GM21619 (cell line): ENCODE results near the gene KCNQ4.

Source experiments
- ATAC-seq: cut with Tn5 transposase; IDR thresholded peaks from one replicate; pipeline ENCODE4 v1.9.1; 2021; ENCODE audit not compliant: unreplicated experiment

KCNQ4 gene

GRCh38 chr1:40838980-40839942, 55.7 kb downstream of the KCNQ4 start:
- ATAC-seq: no peak

- no peak for ATAC-seq
These were observed 56.4 kb downstream of the KCNQ4 start for GRCh38 chr1:40839943-40840335.

- no peak for ATAC-seq
These were observed 57.1 kb downstream of the KCNQ4 start for GRCh38 chr1:40840526-40841323.

- ATAC-seq: no peak
These were observed 58.0 kb downstream of the KCNQ4 start for GRCh38 chr1:40841602-40842001.

GRCh38 chr1:40842207-40842606, 58.6 kb downstream of the KCNQ4 start:
- ATAC-seq: no peak

GRCh38 chr1:40842691-40843090, 59.1 kb downstream of the KCNQ4 start:
- no peak for ATAC-seq

- no peak for ATAC-seq
These were observed 60.5 kb downstream of the KCNQ4 start for GRCh38 chr1:40844079-40844478.

GRCh38 chr1:40844887-40845878, 61.6 kb downstream of the KCNQ4 start:
- ATAC-seq: no peak

- ATAC-seq: no peak
These were observed 62.3 kb downstream of the KCNQ4 start for GRCh38 chr1:40845895-40846294.

GRCh38 chr1:40847023-40847745, 63.6 kb downstream of the KCNQ4 start:
- no peak for ATAC-seq

GRCh38 chr1:40848530-40849189, 65.1 kb downstream of the KCNQ4 start:
- ATAC-seq: no peak

GRCh38 chr1:40849801-40850592, 66.4 kb downstream of the KCNQ4 start:
- ATAC-seq: peak; percentile 47

GRCh38 chr1:40851643-40852042, 68.1 kb downstream of the KCNQ4 start:
- peak; percentile 58 for ATAC-seq

GRCh38 chr1:40853113-40853884, 69.7 kb downstream of the KCNQ4 start:
- no peak for ATAC-seq

- ATAC-seq: no peak
These were observed 70.2 kb downstream of the KCNQ4 start for GRCh38 chr1:40853885-40854170.

GRCh38 chr1:40855513-40855912, 71.9 kb downstream of the KCNQ4 start:
- ATAC-seq: no peak

GRCh38 chr1:40856116-40856515, 72.5 kb downstream of the KCNQ4 start:
- ATAC-seq: no peak

- no peak for ATAC-seq
These were observed 73.2 kb downstream of the KCNQ4 start for GRCh38 chr1:40856656-40857302.
